Cardiac muscle cell (in vitro differentiated cells and primary cell): Measurements from ENCODE around the gene PSORS1C1. TPM values are rescaled to one million over a fixed set of nuclear protein-coding genes. Genes with fewer than 3 reads are reported as not detected.
"Not testable (repeated sequence)": the region's sequence is repeated elsewhere in the genome, so short reads cannot be mapped to it uniquely, and the experiment has no call there.

Source experiments
- DNase-seq, 2 donors: peaks; one replicate each; pipeline versions ENCODE4 v3.0.0 to v3.0.0-alpha.2; 2010 to 2017; ENCODE audit warnings: low read depth in 1 of 2, low spot score in 1 of 2
- H3K27ac ChIP-seq: fragments of 200-600 bp; sonication (generic); 2 replicates; pipeline ENCODE4 v1.5.1; 2016
- H3K27me3 ChIP-seq: fragments of 200-600 bp; sonication (generic); 2 replicates; pipeline ENCODE4 v1.6.0; 2016; ENCODE audit warnings: control low read depth
- H3K36me3 ChIP-seq: fragments of 200-600 bp; sonication (generic); 2 replicates; pipeline ENCODE4 v1.5.1; 2016; ENCODE audit warnings: control low read depth
- H3K4me1 ChIP-seq: fragments of 200-600 bp; sonication (generic); 2 replicates; pipeline ENCODE4 v1.8.1; 2017; ENCODE audit warnings: low read depth, mild to moderate bottlenecking, mixed run types
- H3K4me3 ChIP-seq: fragments of 200-600 bp; sonication (generic); 2 replicates; pipeline ENCODE4 v1.5.1; 2016; ENCODE audit warnings: mild to moderate bottlenecking
- H3K9me3 ChIP-seq: fragments of 200-600 bp; sonication (generic); 2 replicates; pipeline ENCODE4 v1.5.1; 2017; ENCODE audit warnings: low read depth, mild to moderate bottlenecking, control low read depth
- polyA plus RNA-seq: library from polyadenylated mRNA; unstranded; fragments of >200 nt; fragmentation: Nextera tagmentation; extraction: Ambion mirVana; gene quantifications from 2 replicates; pipeline ENCODE4 v1.2.1, GENCODE V29; 2016
- total RNA-seq: library from RNA; depleted of rRNA; stranded (reverse); fragments of >200 nt; gene quantifications from 2 replicates; pipeline ENCODE4 v1.2.3, GENCODE V29; 2016
- TF ChIP-seq, protein P1 (sequence below): IDR thresholded peaks from 2 replicates; pipeline ENCODE4 v1.5.1; 2012; ENCODE audit warnings: low read depth, mild to moderate bottlenecking, low read length

Gene PSORS1C1, protein sequence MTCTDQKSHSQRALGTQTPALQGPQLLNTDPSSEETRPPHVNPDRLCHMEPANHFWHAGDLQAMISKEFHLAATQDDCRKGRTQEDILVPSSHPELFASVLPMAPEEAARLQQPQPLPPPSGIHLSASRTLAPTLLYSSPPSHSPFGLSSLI
- total RNA-seq (not detected in 2 replicates), polyA plus RNA-seq (not detected in 2 replicates)

DNA sequence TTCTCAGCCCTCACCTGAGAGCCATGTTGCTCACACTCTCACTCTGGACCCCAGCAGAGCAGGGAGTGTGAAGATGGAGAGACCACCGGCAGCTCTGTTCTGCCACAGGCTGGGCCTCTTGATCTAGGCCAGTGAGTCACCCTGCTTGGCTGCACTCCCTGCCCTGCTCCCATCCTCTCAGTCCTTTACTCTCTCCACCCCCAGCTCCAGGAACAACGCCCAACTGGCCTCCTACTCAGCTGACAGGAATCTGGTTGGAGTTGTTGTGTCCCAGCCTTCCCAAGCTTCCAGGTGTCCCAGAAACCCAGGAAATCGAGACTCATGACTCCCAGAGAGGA is at the start of gene PSORS1C1:
PSORS1C1 (plus strand) TSS at position 260 of the 338 bp plus-strand sequence. CDS start 14,833 bp downstream, outside the sequence.
- Histone ChIP-seq H3K27ac (no peak within 1 kb of the TSS), H3K4me1 (no peaks in the 10 kb centered on the region), H3K36me3 (no peaks in the 10 kb centered on the region), H3K4me3 (no peak within 1 kb of the TSS), H3K27me3 (peaks cover 4% of the 10 kb centered on the region), H3K9me3 (no peaks in the 10 kb centered on the region)
- TF ChIP-seq, protein P1, sequence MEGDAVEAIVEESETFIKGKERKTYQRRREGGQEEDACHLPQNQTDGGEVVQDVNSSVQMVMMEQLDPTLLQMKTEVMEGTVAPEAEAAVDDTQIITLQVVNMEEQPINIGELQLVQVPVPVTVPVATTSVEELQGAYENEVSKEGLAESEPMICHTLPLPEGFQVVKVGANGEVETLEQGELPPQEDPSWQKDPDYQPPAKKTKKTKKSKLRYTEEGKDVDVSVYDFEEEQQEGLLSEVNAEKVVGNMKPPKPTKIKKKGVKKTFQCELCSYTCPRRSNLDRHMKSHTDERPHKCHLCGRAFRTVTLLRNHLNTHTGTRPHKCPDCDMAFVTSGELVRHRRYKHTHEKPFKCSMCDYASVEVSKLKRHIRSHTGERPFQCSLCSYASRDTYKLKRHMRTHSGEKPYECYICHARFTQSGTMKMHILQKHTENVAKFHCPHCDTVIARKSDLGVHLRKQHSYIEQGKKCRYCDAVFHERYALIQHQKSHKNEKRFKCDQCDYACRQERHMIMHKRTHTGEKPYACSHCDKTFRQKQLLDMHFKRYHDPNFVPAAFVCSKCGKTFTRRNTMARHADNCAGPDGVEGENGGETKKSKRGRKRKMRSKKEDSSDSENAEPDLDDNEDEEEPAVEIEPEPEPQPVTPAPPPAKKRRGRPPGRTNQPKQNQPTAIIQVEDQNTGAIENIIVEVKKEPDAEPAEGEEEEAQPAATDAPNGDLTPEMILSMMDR, result no peak
- DNase-seq, result peak in 1 of 2 donors; percentile 94

DNA sequence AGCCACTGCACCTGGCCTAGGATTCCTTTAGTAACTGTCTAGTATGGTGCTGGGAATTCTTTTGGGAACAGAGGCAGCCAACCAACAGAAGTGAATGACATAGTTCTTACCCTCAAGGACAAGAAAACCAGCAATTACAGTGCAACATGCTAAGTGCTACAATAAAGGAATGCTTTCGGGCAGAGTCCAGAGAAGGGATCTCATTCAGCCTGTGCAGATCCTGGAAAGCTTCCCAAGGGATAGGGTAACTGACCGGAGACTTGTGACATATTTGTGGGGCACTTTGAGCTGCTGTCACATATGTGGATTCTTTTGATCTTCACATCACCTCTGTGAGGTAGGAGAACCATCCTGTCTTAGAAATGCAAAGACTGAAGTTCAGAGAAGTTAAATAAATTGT is 49.0 kb upstream of the PSORS1C1 start:
- no peaks in the 10 kb centered on the region for H3K36me3 ChIP-seq
- no peak overlapping the region for H3K4me3 ChIP-seq
- H3K27ac ChIP-seq, result no peak overlapping the region
- H3K27me3 ChIP-seq, result peaks cover 4% of the 10 kb centered on the region
- no peak for DNase-seq
- H3K9me3 ChIP-seq, result no peaks in the 10 kb centered on the region
- peaks cover 5% of the 10 kb centered on the region for H3K4me1 ChIP-seq
- TF ChIP-seq, protein P1, result no peak

DNA sequence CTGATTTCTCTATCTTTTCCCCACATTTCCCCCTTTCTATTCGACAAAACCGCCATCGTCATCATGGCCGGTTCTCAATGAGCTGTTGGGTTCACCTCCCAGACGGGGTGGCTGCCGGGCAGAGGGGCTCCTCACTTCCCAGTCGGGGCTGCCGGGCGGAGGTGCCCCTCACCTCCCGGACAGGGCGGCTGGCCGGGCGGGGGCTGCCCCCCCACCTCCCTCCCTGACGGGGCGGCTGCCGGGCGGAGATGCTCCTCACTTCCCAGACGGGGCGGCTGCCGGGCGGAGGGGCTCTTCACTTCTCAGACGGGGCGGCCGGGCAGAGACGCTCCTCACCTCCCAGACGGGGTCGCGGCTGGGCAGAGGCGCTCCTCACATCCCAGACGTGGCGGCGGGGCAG is 47.6 kb upstream of the PSORS1C1 start:
- not testable (repeated sequence) for H3K4me3 ChIP-seq, H3K27me3 ChIP-seq, H3K9me3 ChIP-seq, H3K4me1 ChIP-seq, DNase-seq, H3K36me3 ChIP-seq, H3K27ac ChIP-seq

DNA sequence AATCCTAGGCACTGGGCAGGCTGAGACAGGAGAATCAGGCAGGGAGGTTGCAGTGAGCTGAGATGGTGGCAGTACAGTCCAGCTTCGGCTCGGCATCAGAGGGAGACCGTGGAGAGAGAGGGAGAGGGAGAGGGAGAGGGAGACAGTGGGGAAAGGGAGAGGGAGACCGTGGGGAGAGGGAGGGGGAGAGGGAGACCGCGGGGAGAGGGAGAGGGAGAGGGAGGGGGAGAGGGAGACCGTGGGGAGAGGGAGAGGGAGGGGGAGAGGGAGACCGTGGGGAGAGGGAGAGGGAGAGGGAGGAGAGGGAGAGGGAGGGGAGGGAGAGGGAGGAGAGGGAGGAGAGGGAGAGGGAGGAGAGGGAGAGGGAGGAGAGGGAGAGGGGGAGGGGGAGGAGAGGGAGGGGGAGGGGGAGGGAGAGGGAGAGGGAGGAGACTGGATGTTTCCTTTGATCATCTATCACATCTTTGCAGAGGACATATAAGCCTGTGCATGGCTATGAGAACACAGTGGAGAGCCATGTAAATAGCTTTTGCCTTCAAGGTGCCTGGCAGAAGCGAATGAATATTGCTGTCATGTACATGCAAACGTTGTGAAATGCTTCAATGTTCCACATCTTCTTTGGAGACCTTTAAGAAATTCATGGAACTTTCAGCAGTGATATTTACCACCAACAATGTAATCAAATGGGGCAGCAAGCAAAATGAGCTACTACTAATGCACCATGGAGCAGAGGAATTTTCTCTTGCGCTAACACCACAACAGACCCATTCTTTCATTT is 46.5 kb upstream of the PSORS1C1 start:
- H3K27me3 ChIP-seq, DNase-seq, H3K9me3 ChIP-seq, H3K27ac ChIP-seq, H3K36me3 ChIP-seq, H3K4me1 ChIP-seq, H3K4me3 ChIP-seq: not testable (repeated sequence)

DNA sequence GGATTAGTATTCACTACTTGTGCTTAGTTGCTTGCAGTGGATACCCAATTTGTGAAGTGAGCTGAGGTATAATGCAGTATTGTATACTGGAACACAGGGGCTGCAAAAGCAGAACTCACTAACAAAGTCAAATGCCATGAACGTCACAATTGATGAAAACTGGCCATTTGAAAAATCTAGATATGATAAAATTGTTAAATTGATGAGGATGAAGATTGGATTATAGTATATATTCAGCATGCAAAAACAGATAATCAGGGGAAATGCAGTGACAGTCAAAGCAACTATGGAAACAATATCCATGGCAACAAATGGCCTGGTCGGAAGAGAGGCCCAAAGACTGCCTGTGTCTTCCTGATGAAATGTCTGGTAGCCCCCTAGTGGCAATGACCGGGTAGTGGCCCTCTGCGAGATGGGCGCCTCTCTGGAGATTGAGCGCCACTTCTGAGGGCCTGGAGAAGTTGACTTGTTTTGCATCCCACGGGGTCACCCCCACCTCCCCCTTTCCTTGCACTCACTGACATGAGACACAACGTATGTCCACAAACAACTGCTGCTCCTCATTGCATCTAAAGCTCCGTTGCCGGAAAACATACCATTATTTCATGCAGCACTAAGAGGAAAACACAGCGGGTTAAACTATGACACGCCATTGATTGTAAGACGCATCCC is 45.8 kb upstream of the PSORS1C1 start:
- Histone ChIP-seq H3K4me3 (no peak overlapping the region), H3K9me3 (no peaks in the 10 kb centered on the region), H3K4me1 (peaks cover 5% of the 10 kb centered on the region), H3K36me3 (no peaks in the 10 kb centered on the region), H3K27me3 (no peaks in the 10 kb centered on the region), H3K27ac (no peak overlapping the region)
- TF ChIP-seq, protein P1, result peak; percentile 96
- peak; percentile 84 to 85 for DNase-seq

DNA sequence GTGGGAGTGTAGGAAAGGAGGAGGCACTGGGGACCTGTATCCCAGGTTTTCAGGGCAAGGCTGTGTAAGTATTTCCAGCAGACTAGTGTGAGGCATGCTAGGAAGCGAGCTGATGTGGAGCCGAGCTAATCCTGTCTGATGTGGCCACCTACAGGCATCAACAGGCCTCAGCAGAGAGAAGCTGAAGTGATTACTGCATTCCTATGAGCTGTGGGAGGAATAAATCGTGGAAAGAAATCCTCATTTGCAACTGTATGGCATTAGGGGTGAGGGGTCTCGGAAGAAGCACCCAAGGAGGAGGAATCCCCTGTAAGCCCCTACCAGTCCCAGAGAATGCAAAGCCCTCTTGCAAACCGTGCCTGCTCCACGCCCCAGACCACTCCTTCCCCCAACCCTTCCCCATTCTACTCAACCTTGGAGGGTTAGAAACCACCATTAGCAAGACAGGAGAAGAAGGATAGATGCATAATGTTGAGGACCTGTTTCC is 43.8 kb upstream of the PSORS1C1 start:
- H3K27ac ChIP-seq, result no peak overlapping the region
- DNase-seq, result peak; percentile 85 to 88

More for the DNA sequence above, 43.8 kb upstream of the PSORS1C1 start:
- no peaks in the 10 kb centered on the region for H3K27me3 ChIP-seq
- H3K4me1 ChIP-seq, result peaks cover 5% of the 10 kb centered on the region
- H3K36me3 ChIP-seq, result no peaks in the 10 kb centered on the region
- TF ChIP-seq, protein P1, result peak; percentile 78
- no peaks in the 10 kb centered on the region for H3K9me3 ChIP-seq
- no peak overlapping the region for H3K4me3 ChIP-seq
